Measurements from ENCODE around the gene TFEB.

The TFEB gene

DNA sequence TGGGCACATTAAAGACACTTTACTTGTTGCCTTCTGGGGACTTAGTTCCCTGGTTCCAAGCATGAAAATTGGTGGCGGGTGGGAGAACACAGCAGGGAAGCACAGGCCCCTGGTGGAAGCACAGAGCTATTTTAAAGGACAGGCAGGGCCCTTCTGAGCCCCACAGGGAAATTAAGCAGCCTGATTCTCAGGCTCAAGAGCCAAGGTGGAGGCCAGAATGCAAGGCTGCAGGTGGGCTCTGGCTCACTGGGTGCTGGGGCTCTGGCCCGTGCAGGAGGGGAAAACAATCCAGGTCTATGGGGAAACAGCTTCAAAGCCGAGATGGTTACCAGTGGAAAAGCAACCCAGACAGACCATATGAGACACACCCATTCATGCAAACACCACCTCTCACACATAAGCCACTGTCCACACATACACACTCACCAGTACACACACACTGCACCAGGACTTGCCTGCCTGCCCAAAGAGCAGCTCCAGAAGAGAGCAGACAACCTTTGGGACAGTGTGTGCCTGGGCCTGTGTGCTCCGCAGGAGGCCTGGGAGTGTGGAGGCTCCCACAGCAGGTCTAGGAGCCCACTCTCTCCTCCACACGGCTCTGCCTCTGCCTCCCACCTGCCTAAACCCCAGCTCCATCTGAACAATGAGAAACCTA lies 30.6 kb downstream of the TFEB start:
- no peak for DNase-seq

- no peak for DNase-seq
Observed at GRCh38 chr6:41704028-41704427, 31.4 kb downstream of the TFEB start.

DNA sequence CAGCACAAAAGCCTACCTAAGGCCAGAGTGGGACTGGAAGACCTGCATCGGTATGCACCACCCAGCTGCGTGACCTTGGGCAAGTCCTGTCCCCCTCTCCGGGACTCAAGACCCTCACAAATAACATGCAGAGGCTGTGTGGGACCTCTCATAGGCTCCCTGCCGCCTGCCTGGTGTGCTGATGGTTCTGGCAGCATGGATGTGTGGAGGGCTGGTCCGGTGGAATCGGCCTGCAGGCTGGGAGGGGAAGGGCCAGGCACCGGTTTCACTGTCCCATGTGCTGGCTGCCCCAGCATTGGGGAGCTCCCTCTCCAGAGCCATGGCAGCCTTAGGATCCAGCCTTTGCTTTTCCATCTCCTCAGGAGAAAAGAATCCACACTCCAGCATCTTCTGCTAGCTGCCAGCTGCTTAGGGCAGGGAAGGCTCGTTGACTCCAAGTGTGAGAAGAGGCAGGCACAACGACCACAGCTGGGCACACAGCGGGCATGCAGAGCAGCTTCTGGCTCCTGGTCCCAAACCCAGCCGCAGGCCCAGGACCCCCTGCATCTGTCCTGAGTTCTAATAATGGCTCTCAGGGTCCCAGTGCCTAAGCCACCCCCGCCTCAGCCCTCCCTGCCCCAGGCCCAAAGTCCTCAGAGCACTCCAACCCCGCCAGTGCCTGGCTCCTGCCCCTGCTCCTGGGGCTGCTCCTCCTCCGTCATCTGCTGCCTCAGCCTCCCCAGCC lies 32.5 kb downstream of the TFEB start:
- DNase-seq: no peak

DNA sequence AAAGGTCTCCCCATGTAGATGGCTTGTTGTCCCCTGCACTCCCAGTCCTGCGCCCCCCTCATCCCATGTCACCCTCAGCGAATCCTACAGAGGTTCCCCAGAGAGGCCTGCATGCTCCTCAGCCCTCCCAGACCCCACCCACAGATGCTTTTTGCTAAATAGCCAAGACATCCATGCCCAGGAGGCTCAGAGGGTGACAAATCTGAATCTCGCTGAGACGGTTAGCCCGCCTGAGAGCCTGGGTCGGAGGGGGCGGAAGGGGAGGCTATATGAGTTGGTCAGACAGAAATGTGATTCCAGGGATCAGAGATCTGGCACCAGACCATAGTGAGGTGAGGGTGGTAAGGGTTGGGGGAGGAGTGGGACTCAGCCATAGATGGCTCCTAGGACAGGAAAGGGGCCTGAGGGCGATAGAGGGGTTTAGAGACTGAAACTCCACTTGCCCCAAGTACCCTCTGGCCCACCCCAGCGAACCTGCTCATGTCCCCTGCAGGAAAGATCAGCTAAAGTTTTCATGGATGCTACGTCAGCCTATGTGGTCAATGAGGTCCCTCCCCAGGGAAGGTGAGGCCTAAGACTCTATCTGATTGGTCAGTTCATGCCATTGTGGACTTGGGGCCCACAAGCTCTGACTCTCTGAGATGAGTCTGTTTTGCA lies 33.2 kb downstream of the TFEB start:
- DNase-seq: no peak

GRCh38 chr6:41700463-41701347 lies 34.7 kb downstream of the TFEB start:
- DNase-seq: no peak

- no peak for DNase-seq
Observed at GRCh38 chr6:41699063-41699462, 36.3 kb downstream of the TFEB start.

DNA sequence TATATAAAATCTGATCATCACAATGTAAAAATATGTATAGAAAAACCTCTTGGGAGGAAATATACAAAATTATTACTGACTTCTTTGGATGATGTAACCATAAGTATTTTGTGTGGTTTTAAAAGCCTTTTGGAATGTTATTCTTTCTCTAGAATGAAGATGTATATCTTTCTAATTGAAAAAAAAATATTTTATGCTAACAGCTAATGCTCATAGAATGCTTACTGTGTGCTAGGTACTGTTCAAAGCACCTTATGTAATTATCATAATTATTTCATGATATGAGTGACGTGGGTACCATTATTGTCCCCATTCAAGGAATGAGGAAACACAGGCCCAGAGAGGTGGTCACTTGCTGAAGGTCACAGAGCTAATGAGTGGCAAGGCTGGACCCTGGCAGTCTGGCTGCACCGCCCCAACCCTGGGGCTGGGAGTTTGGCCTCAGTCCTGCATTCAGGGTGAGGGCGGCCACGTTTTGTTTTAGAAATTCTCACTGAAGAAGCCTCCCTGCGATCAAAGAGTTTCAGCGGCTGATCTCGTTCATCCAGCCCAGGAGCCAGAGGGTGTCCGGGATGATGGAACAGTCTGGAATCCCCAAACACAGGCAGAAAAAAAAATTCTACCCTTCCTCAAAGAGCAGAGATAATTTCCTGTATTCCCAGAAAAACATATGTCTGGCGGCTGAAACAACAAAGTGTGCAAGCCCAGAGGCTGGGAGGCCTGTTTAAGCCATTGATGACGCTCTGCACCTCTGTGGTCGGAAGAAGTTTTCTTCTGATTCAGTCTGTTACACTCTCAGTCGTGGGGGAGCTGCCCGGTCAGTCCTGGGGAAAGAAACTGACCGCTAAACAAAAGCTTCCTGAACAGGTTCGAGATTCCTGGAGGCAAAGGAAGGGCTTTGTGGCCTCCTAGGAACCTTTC lies 37.3 kb downstream of the TFEB start:
- DNase-seq: peak; percentile 96

DNA sequence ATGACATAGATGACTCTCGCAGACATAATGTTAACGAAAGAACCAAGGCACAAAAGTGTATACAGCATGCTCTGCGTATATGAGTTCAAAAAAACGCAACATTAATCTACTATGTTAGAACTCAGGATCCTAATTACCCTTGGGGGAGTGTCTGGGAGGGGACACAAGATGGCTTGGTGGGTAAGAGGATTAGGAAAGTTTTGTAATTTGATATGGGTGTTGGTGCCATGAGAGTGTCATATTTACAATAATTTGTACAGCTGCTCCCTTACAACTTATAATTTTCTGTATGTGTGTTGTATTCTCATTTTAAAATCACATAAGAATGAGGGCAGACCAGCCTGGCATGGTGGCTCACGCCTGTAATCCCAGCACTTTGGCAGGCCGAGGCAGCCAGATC lies 38.6 kb downstream of the TFEB start:
- no peak for DNase-seq

GRCh38 chr6:41695825-41696224 lies 39.6 kb downstream of the TFEB start:
- no peak for DNase-seq

DNA sequence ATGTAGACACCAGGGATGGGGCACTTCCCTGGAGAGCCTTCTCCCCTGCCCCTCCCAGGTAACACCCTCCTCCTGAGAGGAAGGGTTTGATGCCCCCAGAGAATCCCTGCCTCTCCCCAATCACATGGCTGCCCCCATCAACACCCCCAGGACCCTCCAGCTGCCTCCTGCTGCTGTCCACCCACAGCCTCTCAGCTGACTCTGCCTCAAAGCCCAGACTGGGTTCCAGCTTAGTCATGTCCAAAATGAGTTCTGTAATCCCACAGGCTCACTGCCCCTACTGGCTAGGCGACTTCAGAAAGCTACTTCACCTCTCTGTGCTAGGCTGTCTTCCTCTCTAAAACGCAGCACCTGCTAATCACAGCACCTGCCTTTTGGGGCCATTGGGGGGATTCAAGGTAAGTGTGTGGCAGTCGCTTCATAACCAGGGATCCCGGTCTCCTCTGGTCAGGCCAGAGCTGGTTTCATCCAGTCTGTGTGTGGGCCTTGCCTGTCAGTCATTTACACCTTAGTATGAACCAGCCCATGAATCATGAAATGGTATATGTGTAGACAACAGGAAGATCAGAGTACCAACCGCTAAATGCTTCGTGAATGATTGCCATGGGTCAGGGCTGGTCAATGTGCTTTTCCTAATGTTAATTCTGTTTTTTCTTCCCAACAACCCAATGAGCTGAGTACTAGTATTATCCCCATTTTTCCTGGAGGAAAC lies 40.4 kb downstream of the TFEB start:
- DNase-seq: peak; percentile 33

DNA sequence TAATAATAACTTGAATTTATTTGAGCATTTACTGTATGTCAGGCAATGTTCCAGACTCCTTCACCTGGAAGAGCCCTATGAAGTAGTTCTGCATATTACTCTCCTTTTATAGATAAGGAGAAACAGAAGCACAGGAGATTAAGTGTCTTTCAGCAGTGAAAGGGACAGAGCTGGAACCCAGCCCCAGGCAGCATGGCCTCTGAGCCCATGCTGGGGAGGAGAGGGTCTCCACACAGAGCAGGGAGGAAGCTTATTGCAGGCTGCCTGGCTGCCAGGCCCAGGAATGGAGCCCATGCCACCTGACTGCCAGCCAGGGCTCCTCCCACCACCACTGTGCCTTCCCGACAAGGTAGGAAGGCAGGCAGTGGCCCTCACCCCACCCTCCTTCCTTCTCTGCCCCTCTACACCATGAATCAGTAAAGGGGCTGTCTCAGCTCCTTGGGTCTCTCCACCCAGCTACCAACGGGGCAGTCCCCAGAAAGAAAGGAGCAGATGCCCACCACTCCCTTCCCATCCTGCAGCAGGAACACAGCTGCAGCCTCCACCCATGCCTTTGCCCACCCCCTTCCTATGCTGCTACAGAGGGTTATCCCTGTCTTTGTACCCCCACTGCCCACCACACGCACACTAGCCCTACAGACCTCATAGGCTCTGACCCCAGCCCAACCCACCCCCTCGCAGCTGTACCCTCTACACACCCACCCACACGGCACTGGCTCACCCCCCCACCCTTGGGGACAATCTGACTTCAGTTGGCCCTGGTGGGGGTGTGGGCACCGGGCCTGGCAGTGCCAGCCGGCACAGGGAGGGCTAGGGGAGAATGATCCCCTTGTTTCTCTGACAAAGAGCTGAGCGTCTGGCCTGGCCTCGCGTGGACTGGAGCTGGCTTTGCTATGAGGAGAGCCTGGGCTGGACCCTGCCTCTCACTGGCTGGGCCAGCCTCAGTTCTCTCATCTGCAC lies 41.8 kb downstream of the TFEB start:
- no peak for DNase-seq

GRCh38 chr6:41692730-41693129 lies 42.7 kb downstream of the TFEB start:
- DNase-seq: no peak

- DNase-seq: no peak
Observed at GRCh38 chr6:41692080-41692675, 43.2 kb downstream of the TFEB start.

GRCh38 chr6:41691426-41692079 lies 43.9 kb downstream of the TFEB start:
- no peak for DNase-seq

DNA sequence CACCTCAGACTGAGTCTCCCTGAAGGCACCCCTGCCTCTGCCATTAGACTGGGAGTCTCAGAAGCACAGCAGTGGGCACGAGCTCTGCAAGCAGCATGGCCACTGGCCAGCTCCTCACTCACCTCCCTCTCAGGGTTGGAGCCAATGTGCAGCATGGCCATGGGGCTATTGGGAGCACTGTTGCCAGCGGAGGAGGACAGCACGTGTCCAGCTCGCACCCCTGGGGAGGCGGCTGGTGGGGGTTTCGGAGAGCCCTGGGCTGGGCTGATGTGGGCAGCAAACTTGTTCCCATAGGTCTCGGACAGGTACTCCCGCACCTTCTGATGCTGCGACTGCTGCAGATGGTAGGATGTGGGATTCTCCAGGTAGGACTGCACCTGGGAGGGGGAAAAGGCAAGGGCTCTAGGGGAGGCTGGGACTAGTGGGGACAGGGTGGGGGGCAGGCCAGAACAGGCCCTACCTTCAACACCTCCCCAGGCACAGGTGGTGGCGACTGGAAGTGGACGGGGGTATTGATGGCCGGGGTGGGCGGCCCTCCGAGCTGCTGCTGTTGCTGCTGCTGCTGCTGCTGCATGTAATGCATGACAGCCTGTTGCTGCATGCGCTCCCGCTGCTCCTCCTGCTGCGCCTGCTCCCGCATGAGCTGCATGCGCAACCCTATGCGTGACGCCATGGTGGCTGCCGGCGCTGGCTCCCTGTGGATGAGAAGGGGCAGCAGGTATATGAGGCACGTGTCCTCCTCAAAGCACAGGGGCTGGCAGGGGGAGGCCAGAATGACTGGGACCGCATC lies 44.7 kb downstream of the TFEB start:
- no peak for DNase-seq

GRCh38 chr6:41689171-41690008 lies 46.0 kb downstream of the TFEB start:
- peak; percentile 54 for DNase-seq

GRCh38 chr6:41688256-41688965 lies 47.0 kb downstream of the TFEB start:
- DNase-seq: no peak

Data from EL (cell line).